Psoas muscle (tissue), 8 donors: Measurements from ENCODE around the gene ERBB2. TPM values are rescaled to one million over a fixed set of nuclear protein-coding genes. Genes with fewer than 3 reads are reported as not detected.

Source experiments
- ATAC-seq, 4 donors: fragments of 200-7000 bp; cut with Tn5 transposase; one replicate each; pipeline ENCODE4 v1.9.1; 2020; ENCODE audit warnings: moderate library complexity in 3 of 4, mild to moderate bottlenecking in 2 of 4
- DNase-seq, 2 donors: peaks; one replicate each; pipeline ENCODE4 v3.0.0-alpha.2; 2020
- H3K27ac ChIP-seq: fragments of 200-600 bp; one replicate; pipeline ENCODE4 v1.8.0; 2022
- H3K27me3 ChIP-seq, 3 donors: fragments of 200-600 bp in 1 of 3; one replicate each; pipeline versions ENCODE4 v1.6.1 to v1.8.0; 2013 to 2022; ENCODE audit warnings: low read length in 2 of 3, mild to moderate bottlenecking in 2 of 3, moderate library complexity in 1 of 3; ENCODE audit not compliant: insufficient read depth in 3 of 3
- H3K36me3 ChIP-seq, 2 donors: fragments of 200-600 bp in 1 of 2; one replicate each; pipeline versions ENCODE4 v1.6.1 to v1.8.0; 2013 to 2022; ENCODE audit warnings: low read depth in 1 of 2, mild to moderate bottlenecking in 1 of 2, moderate library complexity in 1 of 2; ENCODE audit not compliant: insufficient read depth in 1 of 2
- H3K4me1 ChIP-seq: fragments of 200-600 bp; one replicate; pipeline ENCODE4 v1.8.0; 2022
- H3K4me3 ChIP-seq: fragments of 200-600 bp; one replicate; pipeline ENCODE4 v1.8.0; 2022; ENCODE audit warnings: mild to moderate bottlenecking
- H3K9me3 ChIP-seq: fragments of 200-600 bp; one replicate; pipeline ENCODE4 v1.8.0; 2022
- WGBS, 3 donors: extraction: QIAGEN DNeasy Blood & Tissue Kit; methylation state at CpG; one replicate each; pipeline versions ENCODE4 v1.1.6 to v1.1.7; 2013; 5-methylcytosine and 5-hydroxymethylcytosine counted together
- intact Hi-C, 2 donors: fragments of 100-400 bp; cut with DNase I; formaldehyde crosslinking; loops; one replicate each; pipeline versions ENCODE4 v1.11.0 to v1.14.2; 2022
- polyA plus RNA-seq, 3 donors: library from polyadenylated mRNA; stranded (reverse); fragments of 200-250 nt; gene quantifications; one replicate each; pipeline ENCODE4 v1.2.3, GENCODE V29; 2013
- total RNA-seq, 4 donors: library from RNA; stranded (reverse); fragmentation: NEBNext Ultra II Directional in 2 of 4; extraction: Animal tissue kit (Norgen Biotek cat#: 25700) in 2 of 4; gene quantifications; one replicate each; pipeline versions ENCODE4 v1.2.1 to v1.2.4, GENCODE V29; 2021 to 2023
- TF ChIP-seq, protein P1 (sequence below): fragments of 200-600 bp; IDR thresholded peaks from one replicate; pipeline ENCODE4 v1.8.0; 2022; ENCODE audit warnings: antibody characterized with exemption
- donor health status: healthy with polysubstance abuse.
- donor health status: DM: no; HTN: no; CAD: no; lungs with moderate emphysema.
- donor health status: Bipolar disorder and iron deficiency.
- donor health status: healthy.
- donor health status: DM: yes; HTN: yes; CAD: no.
- donor health status: DM: no; HTN: no; CAD: no.
- donor health status: DM: no; HTN: no; CAD: no.
- donor health status: DM: yes; HTN: yes; CAD: no.

The ERBB2 gene
- total and polyA plus RNA-seq, 7 donors = 4.0 to 24.9 (median 20.4) TPM

DNA sequence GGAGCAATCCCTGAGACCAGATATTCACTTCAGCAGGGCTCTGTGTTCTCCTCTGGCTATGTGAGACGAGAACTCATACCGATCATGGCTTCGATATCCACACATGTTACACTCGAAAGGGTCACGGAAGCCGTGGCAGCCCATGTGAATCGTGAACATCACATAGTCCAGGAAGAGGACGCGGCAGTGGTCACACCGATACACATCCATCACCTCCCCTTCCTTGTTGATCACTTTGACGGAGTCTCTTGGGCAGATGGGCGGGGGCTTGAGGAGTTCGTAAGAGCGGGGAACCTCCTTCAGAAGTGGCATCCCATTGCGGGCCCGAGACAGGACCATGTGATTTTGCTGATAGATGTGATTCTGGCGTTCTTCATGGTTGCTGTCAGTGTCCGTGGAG, 65.9 kb downstream of the ERBB2 start:
- Histone ChIP-seq H3K4me3 (no peak overlapping the region), H3K9me3 (no peaks in the 10 kb centered on the region), H3K27me3 (peaks cover 0 to 10% (median 0%) of the 10 kb centered on the region in 3 donors), H3K27ac (no peak overlapping the region), H3K36me3 (no peaks in the 10 kb centered on the region), H3K4me1 (no peaks in the 10 kb centered on the region)
- TF ChIP-seq, protein P1, sequence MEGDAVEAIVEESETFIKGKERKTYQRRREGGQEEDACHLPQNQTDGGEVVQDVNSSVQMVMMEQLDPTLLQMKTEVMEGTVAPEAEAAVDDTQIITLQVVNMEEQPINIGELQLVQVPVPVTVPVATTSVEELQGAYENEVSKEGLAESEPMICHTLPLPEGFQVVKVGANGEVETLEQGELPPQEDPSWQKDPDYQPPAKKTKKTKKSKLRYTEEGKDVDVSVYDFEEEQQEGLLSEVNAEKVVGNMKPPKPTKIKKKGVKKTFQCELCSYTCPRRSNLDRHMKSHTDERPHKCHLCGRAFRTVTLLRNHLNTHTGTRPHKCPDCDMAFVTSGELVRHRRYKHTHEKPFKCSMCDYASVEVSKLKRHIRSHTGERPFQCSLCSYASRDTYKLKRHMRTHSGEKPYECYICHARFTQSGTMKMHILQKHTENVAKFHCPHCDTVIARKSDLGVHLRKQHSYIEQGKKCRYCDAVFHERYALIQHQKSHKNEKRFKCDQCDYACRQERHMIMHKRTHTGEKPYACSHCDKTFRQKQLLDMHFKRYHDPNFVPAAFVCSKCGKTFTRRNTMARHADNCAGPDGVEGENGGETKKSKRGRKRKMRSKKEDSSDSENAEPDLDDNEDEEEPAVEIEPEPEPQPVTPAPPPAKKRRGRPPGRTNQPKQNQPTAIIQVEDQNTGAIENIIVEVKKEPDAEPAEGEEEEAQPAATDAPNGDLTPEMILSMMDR = no peak
- 87 to 91% (median 88%) methylated on average over 18 of the region's 18 CpGs for WGBS, 3 donors
- DNase-seq (no peak), ATAC-seq (no peak)
- intact Hi-C loops = no loop called here

DNA sequence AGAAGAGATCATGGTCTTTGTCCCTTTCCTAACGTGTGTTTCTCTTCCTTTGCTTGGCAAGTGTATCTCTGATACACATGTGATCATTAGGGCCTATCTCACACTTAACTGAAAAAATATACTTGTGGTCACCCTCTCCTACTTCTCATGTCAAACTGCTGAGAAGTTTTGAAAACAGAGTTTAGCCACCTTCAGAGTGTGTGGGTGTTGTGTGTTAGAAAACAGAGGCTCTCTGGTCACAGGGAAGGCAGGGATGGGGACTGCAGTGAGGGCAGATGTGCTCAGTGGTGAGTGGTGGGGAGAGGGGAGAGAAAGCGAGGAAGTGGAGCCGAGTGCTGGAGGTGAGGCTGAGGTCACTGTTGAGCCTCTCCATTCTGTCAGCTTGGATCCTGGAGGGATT, 67.3 kb downstream of the ERBB2 start:
- TF ChIP-seq, protein P1 = no peak
- Histone ChIP-seq H3K27me3 (peaks cover 0 to 10% (median 0%) of the 10 kb centered on the region in 3 donors), H3K9me3 (no peaks in the 10 kb centered on the region), H3K27ac (no peak overlapping the region), H3K4me3 (no peak overlapping the region), H3K36me3 (no peaks in the 10 kb centered on the region), H3K4me1 (no peaks in the 10 kb centered on the region)
- 54 to 58% (median 54%) methylated on average over 3 of the region's 3 CpGs for WGBS, 3 donors
- ATAC-seq (no peak), DNase-seq (no peak)
- intact Hi-C loops = no loop called here

DNA sequence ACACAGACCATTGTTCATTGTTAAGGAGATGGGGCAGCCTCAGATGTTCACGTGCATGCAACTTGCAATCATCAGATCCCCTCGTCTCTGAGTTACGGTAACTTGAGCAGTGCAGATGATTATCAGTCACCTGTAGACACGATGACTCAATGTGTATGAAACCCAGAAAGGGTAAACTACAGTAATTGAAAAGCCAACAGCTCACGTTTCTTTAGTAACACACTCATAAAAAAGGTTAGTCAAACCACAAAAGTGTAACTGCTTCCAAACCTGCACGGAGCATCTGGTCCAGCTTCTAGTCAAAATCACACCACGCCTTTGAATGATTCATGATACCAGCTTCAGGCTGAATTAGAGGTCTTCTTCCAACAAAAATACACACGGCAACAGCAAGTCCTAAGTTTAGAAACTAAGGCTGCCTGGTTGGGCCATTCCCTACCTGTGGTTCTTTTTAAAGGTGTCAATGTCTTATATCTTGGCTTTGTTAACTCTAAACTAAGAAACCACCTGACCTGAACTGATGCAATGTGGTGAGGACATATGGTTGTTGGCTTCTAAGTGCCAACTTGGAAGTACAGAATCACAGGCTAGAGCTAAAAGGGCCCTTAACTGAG, 70.2 kb downstream of the ERBB2 start:
- H3K9me3 ChIP-seq = no peaks in the 10 kb centered on the region
- DNase-seq = no peak
- H3K27ac ChIP-seq = no peak overlapping the region
- intact Hi-C loops = no loop called here
- H3K36me3 ChIP-seq = no peaks in the 10 kb centered on the region
- H3K27me3 ChIP-seq = peaks cover 0 to 4% (median 0%) of the 10 kb centered on the region in 3 donors
- no peak for ATAC-seq
- 45 to 49% (median 45%) methylated on average over 8 of the region's 8 CpGs for WGBS, 3 donors
- H3K4me1 ChIP-seq = no peaks in the 10 kb centered on the region
- no peak overlapping the region for H3K4me3 ChIP-seq
- TF ChIP-seq, protein P1 = no peak

DNA sequence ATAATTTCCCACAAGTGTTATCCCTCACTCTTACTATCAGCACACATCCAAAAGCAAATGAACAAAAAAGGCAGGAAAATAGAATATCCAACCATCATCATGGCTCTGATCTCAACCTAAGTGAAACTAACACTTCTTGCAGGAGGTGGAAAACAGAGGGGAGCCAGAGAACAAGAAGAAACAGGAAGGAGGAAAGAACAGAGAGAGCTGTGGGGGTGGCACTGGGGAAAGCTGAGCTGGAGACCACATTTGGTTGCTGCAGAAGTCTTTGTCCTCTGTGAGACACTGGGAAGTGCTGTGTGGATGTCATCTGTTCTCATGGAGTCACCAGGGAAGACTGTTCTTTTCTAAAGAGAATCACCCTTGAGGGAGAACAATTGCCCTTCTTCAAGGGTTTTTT, 72.6 kb downstream of the ERBB2 start:
- Histone ChIP-seq H3K36me3 (no peaks in the 10 kb centered on the region), H3K4me3 (no peak overlapping the region), H3K4me1 (no peaks in the 10 kb centered on the region), H3K27me3 (peaks cover 0 to 7% (median 0%) of the 10 kb centered on the region in 3 donors), H3K27ac (no peak overlapping the region), H3K9me3 (no peaks in the 10 kb centered on the region)
- TF ChIP-seq, protein P1 = no peak
- ATAC-seq (no peak), DNase-seq (no peak)
- intact Hi-C loops = no loop called here
